ENCODE results near the gene PAK6.

Gene PAK6

DNA sequence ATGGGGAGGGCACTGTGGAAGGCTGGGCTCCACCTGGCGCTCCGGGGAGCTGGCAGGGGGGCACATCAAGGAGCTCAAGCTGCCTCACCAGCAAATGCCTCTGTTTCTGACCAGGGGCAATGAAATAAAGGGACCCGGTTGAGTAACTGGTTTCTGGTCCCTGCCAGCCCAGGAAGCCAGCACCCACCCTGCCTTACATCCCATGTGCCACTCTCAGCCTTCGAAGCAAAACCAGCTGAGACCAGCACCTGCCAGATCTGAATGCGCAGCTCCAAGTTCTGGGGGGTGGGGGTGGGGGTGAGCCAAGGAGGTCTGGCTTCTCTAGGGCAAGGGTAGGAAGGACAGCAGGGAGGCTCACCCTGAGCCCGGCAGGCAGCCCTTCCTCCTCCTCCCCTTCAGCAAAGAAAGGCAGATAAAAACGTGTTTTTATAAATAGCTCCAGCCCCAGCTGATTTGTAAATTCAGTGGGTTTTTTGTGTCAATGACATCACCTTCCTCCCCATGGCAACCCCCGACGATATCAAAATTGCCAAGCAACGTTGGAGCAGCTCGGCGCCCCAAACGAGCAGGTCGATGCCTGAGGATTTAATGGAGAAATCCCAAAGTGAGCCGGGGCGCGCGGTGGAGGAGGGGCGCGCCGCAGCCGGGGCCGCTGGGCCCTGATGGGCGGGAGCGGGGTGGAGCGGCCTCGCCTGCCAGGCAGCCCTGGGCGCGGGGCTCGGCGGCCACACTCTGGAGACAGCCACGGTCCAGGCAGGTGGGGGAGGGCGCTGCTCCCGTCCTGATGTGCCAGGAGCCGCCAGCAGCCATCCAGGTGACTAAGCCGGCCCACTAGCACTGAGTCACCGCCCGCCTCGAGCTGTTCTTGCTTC, at the start of gene PAK6:
PAK6 (plus strand) TSS at position 532 of the 872 bp plus-strand sequence. CDS start 25,723 bp downstream, outside the sequence.
- DNase-seq, result peak; percentile 77

DNA sequence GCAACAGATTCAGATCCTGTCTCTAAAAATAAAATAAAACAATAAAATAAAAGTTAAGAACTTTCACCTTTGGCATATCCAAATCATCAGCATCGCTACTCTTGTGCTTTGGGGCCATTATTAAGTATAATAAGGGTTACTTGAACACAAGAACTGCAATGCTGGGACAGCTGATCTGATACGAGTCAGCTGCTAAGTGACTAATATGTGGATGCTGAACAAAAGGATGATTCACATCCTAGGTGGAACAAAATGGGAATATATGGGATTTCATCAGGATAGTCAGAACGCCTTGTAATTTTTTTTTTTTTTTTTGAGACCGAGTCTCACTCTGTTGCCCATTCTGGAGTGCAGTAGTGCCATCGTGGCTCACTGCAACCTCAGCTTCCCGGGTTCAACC, 48.3 kb upstream of the PAK6 start:
- DNase-seq, result no peak

DNA sequence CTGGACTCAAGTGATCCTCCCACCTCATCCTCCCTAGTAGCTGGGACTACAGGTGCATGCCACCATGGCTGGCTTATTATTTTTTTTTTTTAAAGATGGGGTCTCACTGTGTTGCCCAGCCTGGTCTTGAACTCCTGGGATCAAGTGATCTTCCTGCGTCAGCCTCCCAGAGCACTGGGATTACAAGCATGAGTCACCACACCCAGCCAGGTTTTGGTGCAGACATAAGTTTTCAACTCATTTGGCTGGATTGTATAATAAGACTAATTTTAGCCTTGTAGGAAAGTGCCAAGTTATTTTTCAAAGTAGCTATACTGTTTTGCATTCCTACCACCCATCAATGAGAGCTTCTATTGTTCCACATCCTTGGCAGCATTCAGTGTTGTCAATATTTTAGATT, 45.9 kb upstream of the PAK6 start:
- no peak for DNase-seq

DNA sequence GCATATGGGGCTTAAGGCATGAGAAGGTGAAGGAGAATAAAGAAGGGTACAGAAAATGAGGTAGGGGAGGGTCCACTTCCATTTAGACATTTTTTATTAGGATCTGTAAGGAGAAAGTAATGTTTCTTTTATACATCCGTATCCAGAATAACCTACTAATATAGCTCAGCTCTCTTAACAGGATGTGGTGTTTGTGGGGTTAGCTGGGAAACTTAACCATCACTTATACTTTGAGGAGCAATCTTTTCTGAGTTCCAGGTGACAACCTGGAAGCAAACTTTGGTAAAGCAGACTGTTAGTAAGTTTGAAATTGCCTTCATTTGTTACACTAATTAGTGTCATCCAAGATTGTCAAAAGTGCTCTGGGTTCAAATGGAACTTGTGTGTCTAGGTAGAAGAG, 41.4 kb upstream of the PAK6 start:
- DNase-seq, result no peak

DNA sequence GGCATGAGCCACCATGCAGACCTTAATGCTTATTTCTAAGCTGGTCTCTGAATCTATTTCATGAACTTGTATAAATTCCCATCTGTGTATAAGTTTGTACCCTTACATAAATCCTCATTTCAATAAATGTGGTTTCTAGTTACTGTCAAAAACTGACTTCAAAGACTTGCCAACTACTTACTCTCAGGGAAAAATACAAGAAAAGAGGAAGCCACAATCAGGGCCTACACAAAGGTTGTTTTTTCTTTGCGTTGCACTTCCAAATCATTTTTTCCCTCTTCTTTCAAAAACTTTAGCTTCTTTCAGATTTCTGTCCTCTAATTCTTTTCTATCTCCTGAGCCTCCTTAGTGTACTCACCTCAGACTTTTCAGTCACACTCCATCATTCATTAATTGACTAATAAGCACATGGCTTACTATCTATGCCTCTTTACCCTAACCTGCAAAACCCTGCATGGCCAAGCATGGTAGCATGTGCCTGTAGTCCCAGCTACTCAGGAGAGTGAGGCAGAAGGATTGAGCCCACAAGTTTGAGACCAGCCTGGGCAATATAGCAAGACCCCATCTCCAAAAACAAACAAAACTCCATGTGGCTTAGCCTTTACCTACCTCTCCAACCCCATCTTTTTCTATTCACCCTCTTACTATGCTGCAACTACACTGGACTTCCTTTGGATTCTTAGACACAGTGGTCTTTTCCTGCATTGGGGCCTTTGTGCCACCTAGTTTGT, 40.3 kb upstream of the PAK6 start:
- no peak for DNase-seq

DNA sequence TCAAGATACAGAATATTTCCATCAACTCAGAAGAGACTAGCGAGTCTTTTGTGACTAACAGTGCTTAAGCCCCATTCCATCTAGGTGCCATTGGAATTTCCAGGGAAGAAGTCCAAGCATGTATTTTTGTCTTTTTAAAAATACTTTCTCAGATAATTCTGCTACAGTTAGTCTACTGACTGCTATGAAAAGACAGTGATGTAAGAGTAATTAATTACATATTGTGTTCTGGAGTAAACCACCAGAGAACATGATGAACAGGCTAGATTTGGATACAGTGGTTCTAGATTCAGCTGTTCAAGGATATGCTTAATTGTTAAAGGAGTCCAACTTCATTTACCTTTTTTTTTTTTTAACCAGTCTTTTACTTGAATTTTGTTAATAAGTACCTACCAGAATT, 34.8 kb upstream of the PAK6 start:
- DNase-seq, result no peak

DNA sequence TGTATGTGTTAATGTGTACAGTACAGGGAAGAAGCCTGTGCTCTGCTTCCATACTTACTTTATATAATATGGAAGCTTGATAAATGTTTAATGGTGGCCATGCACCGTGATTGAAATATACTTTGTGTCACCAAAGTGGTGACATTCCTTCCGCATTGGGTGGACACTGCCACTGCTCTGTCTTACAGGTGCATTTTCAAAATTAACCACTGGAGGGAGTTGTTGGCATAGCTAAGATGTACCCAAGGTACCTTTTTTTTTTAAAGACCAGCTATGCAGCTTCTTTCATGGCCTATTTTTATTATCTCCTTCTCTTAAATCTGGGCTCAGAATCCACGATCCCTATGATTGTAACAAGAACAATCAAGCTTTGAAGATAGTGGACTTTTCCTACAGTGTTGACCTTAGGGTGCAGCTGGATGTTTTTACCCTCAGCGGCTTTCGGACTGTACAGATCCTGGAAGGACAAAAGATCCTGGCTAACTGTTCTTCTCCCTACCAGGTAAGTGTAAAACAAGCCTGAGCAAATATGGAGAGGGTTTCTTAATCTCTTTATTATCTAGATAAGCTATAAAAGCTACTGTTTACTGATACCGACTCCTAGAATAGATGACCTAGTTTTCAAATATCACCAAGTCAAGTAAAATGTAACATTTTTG, 21.6 kb upstream of the PAK6 start:
- peak; percentile 56 for DNase-seq

DNA sequence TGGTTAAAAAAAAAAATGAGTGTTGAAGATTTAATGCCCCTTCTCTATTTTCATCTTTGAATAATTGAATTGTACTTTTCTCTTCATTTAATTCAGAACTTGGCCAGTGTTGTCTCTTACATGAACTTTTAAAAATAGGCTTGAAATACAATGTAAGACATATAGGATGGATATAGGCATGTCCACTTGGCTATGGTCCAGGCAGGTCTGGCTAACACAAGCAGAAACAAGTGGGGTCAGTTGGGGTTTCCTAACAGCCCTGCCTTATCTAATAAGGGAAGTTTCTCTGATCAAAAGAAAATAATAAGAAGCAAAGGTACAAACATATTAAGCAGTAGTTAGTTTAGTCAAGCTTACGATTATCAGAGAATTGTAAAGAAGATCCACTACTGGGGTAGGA, 19.1 kb upstream of the PAK6 start:
- no peak for DNase-seq

DNA sequence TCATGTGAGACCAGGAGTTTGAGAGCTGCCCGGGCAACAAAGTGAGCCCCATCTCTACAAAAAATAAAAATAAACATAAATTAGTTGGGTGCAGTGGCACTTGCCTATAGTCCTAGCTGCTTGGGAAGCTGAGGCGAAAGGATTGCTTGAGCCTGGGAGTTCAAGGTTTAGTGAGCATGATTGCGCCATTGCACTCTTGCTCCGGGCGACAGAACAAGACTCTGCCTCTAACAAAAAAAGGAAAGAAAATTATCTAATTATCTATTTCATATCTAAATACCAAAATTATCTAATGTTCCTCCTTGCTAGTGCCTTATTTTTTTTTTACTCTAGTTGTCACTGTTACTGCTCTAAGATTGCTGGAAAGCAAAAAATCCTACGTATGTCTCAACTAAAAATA, 16.7 kb upstream of the PAK6 start:
- no peak for DNase-seq

DNA sequence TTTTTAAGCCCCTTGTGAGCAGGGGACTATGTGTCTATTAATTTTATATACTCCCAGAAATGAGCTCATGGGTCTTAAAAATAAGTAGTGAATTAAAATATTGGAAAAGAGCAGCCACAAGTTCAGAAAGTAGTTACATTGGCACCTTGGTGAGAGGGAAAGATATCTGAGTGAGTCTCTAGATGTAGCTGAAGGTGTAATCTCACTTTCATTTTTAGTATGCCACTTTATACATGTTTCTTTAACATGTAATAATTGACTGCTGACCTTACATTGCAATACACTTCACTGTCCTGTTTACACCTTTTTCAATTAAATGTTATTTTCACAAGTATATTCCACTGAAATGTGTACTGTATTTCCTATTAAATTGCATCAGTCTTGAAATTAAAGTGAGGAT, 12.1 kb upstream of the PAK6 start:
- no peak for DNase-seq

DNA sequence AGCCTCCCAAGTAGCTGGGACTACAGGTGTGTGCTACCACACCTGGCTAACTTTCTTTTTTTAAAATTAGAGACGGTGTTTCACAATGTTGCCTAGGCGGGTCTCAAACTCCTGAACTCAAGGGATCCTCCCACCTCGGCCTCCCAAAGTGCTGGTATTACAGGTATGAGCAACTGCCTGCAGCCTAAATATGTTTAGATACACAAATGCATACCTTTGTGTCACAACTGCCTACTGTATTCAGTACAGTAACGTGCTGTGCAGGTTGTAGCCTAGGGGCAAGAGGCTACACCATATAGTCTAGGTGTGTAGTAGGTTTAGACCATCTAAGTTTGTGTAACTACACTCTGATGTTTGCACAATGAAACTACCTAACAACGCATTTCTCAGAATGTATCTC, 9.5 kb upstream of the PAK6 start:
- DNase-seq, result no peak

DNA sequence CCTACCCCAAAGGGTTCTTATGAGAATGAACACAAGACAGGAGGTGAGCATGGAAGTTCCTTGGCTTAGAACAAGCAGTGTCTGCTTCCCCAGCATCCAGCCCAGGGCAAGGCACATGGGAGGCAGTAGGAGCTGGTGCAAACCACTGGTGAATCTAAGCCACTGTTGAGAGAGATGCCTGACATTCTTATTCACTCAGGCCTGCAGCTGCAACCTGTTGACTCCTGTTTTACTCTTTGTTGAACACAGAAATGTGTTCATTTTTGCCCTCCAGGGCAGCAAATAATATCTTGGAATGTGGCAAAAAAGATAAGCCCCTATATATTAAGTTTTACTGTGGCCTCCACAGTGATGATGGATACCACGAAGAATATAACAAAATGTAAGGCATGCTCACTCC, 8.9 kb upstream of the PAK6 start:
- DNase-seq, result no peak

DNA sequence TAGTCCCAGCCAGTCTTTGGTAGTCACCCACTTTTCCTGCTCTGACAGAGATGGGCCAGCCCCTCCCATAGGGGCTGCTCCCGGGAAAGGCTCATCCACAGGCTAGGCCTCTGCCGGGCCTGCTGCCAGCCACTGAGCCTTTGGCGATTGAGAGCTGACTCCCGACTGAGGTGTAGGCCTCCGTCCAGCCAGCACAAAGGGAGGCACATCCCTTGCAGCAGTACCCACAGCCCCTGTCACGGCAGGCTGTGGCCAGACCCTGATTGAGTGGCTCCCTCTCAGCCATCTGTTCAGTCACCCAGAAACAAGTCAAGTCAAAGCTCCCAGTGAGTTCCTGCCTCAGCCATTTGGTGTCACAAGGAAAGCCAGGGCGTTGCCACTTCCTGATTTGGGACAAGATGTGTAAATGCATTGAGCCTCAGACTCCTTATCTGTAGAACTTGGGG, 6.2 kb upstream of the PAK6 start:
- no peak for DNase-seq

DNA sequence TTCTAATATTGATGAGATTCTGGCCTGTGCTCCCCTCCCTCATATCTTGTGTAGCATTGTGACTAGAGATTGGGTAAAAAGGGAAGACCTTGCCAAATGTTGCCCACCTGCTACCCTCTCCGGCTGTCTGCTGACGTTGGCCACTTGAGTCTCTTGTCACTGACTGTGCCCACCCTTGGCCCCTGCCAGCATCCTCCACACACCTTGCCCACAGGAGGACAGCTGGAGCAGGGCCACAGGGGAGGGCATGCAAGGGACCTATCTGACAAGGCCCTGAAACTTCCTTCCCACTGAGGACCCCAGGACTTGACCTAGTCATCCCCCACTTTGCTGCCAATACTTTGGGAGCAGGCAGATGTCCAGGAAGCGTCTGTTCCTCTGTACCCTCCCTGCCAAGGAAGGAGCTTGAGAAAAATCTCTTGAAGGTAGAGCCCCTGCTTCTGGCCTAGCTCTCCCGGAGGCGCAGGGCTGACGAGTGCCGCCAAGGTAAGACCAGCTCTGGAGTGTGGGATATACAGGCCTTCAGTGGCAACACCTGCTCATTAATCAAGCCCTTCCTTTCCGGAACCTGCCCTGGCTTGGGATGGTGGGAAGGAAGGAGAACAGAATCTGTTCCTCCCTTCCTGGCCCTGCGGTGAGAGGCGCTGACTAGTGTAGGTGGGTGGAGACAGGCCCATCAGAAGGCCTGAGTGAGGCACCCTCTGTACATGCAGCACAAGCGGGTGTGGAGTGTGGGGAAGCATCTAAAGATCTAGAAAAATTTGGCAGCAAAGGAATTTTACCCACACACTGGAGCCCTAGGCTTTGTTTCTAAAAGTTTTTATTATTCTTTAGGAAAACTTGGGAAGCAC, 4.9 kb upstream of the PAK6 start:
- DNase-seq, result no peak

DNA sequence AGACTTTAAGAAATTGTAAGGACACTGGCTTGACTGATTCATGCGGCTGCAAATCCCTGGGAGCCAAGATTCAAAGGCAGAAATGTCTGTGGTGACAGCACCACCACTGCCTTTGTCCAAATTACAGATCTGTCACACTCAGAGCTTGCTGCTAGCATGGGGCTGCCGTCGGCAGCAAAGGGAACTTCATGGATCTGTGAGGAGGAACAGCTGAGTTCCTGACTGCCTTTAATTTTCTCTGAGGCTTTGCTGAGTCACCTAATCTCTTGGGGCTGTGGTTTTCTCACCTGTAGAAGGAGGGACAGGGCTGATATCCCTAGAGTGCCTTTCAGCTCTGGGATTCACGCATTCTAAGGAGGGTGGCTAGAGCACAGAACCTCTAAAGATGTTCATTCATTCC, 4.1 kb upstream of the PAK6 start:
- DNase-seq, result no peak

DNA sequence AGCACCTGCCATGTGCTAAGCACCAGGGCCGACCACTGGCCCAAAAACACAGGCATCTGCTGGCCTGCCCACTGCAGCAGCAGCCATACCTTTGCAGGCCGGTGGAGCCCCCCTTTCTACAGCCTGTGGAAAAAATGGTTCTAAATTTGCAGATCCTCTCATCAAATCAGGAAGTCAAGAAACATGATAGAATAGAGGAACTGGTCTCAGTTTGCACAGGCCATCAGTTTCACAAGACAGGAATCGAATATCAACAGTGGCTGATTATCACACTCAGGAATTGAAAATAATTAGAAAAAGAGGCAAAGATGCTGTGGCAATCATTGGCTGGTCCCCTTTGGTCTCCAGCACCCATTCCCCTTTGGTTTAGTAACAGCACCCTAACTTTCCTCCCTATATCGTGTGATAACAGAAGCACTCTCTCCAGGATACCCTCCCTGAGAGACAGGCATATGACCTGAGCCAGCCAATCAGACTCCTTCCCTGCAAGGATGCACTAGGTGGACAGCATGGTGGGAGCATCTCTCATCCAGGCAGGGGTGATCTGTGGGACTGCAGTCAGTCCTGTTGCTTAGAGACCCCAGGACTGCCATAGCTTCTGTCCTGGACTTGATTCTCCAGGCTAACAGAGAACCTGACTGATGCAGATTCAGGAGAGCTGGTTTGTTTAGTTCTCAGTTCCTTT, 3.5 kb upstream of the PAK6 start:
- DNase-seq, result no peak

DNA sequence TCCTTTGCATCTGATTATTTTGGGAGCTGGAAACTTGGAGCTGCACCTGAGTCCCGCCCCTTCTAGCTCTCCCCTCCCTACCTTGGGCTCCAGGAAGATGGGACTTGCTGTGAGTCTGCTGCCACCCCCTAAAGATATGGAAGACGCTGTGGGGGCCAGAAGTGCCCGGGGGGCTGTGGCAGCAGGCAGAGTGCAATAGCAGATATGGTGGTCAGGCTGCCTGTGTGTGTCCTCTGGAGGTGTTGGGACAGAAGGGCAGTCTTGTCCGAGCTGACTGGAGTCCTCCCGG, 485 bp downstream of the PAK6 start:
- no peak for DNase-seq

DNA sequence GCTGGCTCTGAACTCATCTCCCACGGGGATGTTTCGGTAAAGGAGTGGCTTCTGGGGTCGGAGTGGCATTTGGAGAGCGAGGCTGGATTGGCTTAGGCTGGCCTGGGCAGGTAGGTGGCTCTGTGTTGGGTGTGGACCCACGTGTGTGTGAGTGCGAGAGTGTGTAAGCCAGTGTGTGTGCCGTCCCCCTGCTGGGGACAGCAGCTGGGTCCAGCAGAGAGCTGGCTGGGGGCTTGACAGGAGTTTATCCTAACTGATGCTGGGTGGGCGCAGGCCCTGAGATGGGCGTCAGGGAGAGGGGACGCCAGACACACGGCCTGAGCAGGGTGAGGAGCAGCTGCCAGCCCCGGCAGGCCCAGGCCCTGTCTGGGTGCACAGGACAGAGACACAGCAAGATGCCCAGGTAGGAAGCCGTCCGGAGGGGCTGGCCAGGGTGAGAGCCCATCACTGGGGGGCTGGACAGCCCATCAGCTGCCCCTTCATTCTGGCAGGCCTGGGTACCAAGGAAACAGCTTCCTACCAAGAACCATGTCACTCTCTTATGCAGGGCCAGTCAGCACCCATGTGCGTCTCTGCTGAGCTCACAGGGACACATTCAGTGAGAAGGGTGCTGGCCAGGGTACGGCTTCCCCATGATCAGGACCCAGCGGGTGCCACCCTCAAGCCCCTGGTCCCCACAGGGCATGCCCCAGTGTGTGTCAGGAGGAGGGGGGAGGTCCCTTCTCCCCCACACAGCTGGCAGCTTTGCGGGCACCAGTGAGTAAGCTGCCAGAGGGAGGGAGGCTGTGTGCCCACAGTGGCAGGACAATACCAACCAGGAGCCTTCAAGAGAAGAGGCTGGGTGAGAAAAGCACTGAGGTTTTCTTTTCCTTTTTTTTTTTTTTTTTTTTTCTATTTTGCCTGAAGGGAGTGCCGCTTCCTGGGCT, 1.1 kb downstream of the PAK6 start:
- no peak for DNase-seq

DNA sequence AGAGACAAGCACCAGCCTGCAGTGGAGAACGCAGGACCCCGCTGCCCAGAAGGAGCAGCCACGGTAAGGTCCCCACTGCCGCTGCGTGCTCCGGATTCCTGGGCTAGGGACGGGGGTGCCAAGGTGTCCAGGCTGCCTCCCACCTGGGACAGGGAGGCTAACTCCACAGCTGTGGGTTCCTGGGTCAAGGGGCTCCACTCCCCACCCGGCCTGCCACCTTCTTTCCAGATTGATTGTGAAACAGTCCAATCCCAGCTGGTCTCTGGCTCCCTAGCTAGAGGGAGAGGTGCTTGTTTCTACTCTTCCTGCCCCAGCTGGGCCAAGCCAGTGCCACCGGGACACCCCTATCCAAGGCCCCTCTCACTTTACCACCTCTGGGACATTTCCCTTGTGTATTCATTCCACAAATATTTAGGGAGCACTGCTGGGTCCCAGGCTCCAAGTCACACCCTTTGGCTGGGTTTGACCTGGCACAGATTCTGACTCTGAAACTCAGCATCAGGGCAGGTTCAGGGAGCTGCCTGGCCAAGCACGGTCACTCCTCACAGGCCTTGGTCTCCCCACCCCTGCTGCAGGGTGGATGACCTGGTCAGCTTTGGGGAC, 1.9 kb downstream of the PAK6 start:
- DNase-seq, result no peak

DNA sequence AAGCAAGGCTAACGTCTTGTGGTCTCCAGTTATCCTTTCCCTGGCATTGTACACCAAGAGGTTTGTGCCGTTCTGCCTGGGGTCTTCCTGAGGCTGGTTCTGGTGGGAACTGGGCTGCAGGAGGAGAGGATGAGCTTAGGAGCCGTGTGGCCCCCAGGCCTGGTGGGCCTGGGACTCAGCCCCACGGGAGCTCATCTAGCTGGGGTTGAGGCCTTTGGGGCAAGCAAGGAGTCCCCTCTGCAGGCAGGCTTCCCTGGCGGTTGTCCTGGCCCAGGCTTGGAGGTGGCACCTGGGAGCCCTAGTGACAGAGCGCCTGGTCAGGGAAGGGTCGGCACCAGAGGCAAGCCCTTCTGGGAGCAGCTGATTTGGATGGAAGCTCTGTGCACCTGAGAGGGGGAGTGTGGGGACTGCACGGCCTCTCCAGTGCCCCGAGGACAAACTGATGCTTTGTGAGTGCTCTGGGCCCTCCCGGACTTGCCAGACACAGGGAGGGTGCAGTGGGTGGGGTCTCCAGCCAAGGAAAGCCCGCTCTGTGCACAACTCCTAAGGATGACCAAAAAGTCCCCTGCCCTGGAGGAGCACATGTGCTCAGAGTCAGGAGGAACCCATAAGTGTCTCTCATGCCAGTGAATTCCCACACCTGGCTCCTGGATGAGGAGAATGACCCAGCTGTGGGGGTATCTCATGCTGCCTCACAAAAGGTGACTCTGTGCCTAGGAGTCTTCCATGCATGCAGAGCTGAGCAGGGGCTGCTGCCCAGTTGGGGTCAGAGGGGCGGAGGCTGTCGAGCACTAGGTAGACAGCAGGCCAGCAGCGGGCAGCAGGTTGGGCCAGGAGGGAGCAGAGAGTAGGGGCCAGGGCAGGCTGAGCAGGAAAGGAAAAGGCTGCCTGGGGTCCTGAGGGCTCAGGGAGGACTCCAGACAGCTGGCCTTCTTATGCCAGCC, 2.7 kb downstream of the PAK6 start:
- no peak for DNase-seq
